Smooth muscle cell (in vitro differentiated cells): Measurements from ENCODE around the gene TIMP2. TPM values are rescaled to one million over a fixed set of nuclear protein-coding genes. Genes with fewer than 3 reads are reported as not detected.
A peak's percentile ranks its signal among the peaks of the same experiment; 100 is the strongest.

Source experiments
- DNase-seq: peaks from one replicate; lab custom pipeline; 2025; ENCODE audit not compliant: unreplicated experiment; lab: John Stamatoyannopoulos, UW
- H2AFZ ChIP-seq: fragments of 200-600 bp; sonication (generic); 2 replicates; pipeline ENCODE4 v1.6.0; 2016; ENCODE audit warnings: antibody characterized with exemption, low read depth, mild to moderate bottlenecking
- H3F3A ChIP-seq: fragments of 200-600 bp; sonication (generic); 2 replicates; pipeline ENCODE4 v1.6.0; 2017; ENCODE audit warnings: antibody characterized with exemption, low read depth
- H3K27ac ChIP-seq: fragments of 200-600 bp; sonication (generic); 2 replicates; pipeline ENCODE4 v1.5.1; 2016; ENCODE audit warnings: low read depth, mild to moderate bottlenecking
- H3K27me3 ChIP-seq: fragments of 200-600 bp; sonication (generic); 2 replicates; pipeline ENCODE4 v1.6.1; 2016; ENCODE audit warnings: low read depth, mild to moderate bottlenecking
- H3K36me3 ChIP-seq: fragments of 200-600 bp; sonication (generic); 2 replicates; pipeline ENCODE4 v1.5.1; 2016; ENCODE audit warnings: low read depth
- H3K4me1 ChIP-seq: fragments of 200-600 bp; sonication (generic); 2 replicates; pipeline ENCODE4 v1.5.1; 2016; ENCODE audit warnings: low read depth
- H3K4me2 ChIP-seq: fragments of 200-600 bp; sonication (generic); 2 replicates; pipeline ENCODE4 v1.6.0; 2016; ENCODE audit warnings: mild to moderate bottlenecking
- H3K4me3 ChIP-seq: fragments of 200-600 bp; sonication (generic); 2 replicates; pipeline ENCODE4 v1.5.1; 2016; ENCODE audit warnings: mild to moderate bottlenecking
- H3K79me2 ChIP-seq: fragments of 200-600 bp; sonication (generic); 2 replicates; pipeline ENCODE4 v1.6.0; 2016; ENCODE audit warnings: low read depth, mild to moderate bottlenecking
- H3K9ac ChIP-seq: fragments of 200-600 bp; sonication (generic); 2 replicates; pipeline ENCODE4 v1.6.0; 2016; ENCODE audit warnings: low read depth
- H3K9me3 ChIP-seq: fragments of 200-600 bp; sonication (generic); replicated peaks from 2 replicates; pipeline ENCODE4 v1.5.1; 2016; ENCODE audit warnings: low read depth
- H4K20me1 ChIP-seq: fragments of 200-600 bp; sonication (generic); 2 replicates; pipeline ENCODE4 v1.6.0; 2016; ENCODE audit warnings: low read depth
- CTCF ChIP-seq: fragments of 200-600 bp; sonication (generic); IDR thresholded peaks from 2 replicates; pipeline ENCODE4 v1.5.1; 2017; ENCODE audit warnings: borderline replicate concordance, mild to moderate bottlenecking, antibody characterized with exemption; ENCODE audit not compliant: insufficient read depth, poor library complexity, severe bottlenecking
- WGBS: methylation state at CpG from one replicate; pipeline ENCODE4 v1.1.7; 2016; ENCODE audit warnings: low lambda C conversion rate; 5-methylcytosine and 5-hydroxymethylcytosine counted together
- polyA plus RNA-seq: library from polyadenylated mRNA; unstranded; fragments of >200 nt; fragmentation: Nextera tagmentation; extraction: Ambion mirVana; gene quantifications from 2 replicates; pipeline ENCODE4 v1.2.1, GENCODE V29; 2016
- total RNA-seq: library from RNA; depleted of rRNA; stranded (reverse); fragments of >200 nt; gene quantifications from 2 replicates; pipeline ENCODE4 v1.2.3, GENCODE V29; 2014

Gene TIMP2
- total and polyA plus RNA-seq, 2 experiments from 2014 or later, result 37.8 to 111 TPM

- H3K79me2 ChIP-seq, result no peaks in the 10 kb centered on the region
- H3K4me3 ChIP-seq, result no peak overlapping the region
- H4K20me1 ChIP-seq, result no peaks in the 10 kb centered on the region
- H3K27ac ChIP-seq, result peak overlapping the region; percentile 99
- peak overlapping the region; percentile 86 for H3K9ac ChIP-seq
- WGBS, result 59% methylated on average over 22 of the region's 33 CpGs
- no peaks in the 10 kb centered on the region for H3K9me3 ChIP-seq
- H3K36me3 ChIP-seq, result no peaks in the 10 kb centered on the region
- H3K4me1 ChIP-seq, result peaks cover 23% of the 10 kb centered on the region
- no peaks in the 10 kb centered on the region for H3K27me3 ChIP-seq
- H2AFZ ChIP-seq, result no peak overlapping the region
- no peak for TF ChIP-seq CTCF
- peaks cover 18% of the 10 kb centered on the region for H3F3A ChIP-seq
- peak overlapping the region; percentile 64 for H3K4me2 ChIP-seq
- DNase-seq, result peak; percentile 37
These were observed 10.5 kb upstream of the TIMP2 start for GRCh38 chr17:78935419-78936323.

GRCh38 chr17:78934681-78935418, 9.7 kb upstream of the TIMP2 start:
- Histone ChIP-seq H3K79me2 (no peaks in the 10 kb centered on the region), H3K4me2 (peak overlapping the region; percentile 64), H3K27ac (peak overlapping the region; percentile 99), H4K20me1 (no peaks in the 10 kb centered on the region), H3K4me1 (peaks cover 15% of the 10 kb centered on the region), H3K9ac (peak overlapping the region; percentile 86), H3K27me3 (no peaks in the 10 kb centered on the region), H3K4me3 (no peak overlapping the region), H3F3A (peaks cover 18% of the 10 kb centered on the region), H2AFZ (no peak overlapping the region), H3K9me3 (no peaks in the 10 kb centered on the region), H3K36me3 (no peaks in the 10 kb centered on the region)
- TF ChIP-seq CTCF, result no peak
- no peak for DNase-seq
- WGBS, result 80% methylated on average over 19 of the region's 19 CpGs

- Histone ChIP-seq H3K36me3 (no peaks in the 10 kb centered on the region), H2AFZ (no peak overlapping the region), H4K20me1 (no peaks in the 10 kb centered on the region), H3K27me3 (no peaks in the 10 kb centered on the region), H3K9ac (peak overlapping the region; percentile 86), H3K79me2 (no peaks in the 10 kb centered on the region), H3K4me1 (peaks cover 12% of the 10 kb centered on the region), H3K27ac (peak overlapping the region; percentile 99), H3F3A (peaks cover 18% of the 10 kb centered on the region), H3K4me2 (peak overlapping the region; percentile 78), H3K4me3 (peak overlapping the region; percentile 9), H3K9me3 (no peaks in the 10 kb centered on the region)
- TF ChIP-seq CTCF, result no peak
- DNase-seq, result peak; percentile 73
- WGBS, result 14% methylated on average over 16 of the region's 16 CpGs
These were observed 8.9 kb upstream of the TIMP2 start for GRCh38 chr17:78933959-78934568.
